SU-DHL-6 (cell line): ENCODE measurements around the gene RAC2.

Experiments
- CTCF ChIP-seq: fragments of 200-600 bp; sonication (generic); IDR thresholded peaks from one replicate; pipeline ENCODE4 v1.5.1; 2017; ENCODE audit warnings: antibody characterized with exemption, mild to moderate bottlenecking, low read length, moderate library complexity; ENCODE audit not compliant: insufficient read depth, poor library complexity, severe bottlenecking
- EZH2phosphoT487 ChIP-seq: fragments of 200-600 bp; sonication (generic), shearing (Covaris generic); conservative IDR thresholded peaks from 2 replicates; pipeline ENCODE4 v1.6.1; 2018; ENCODE audit warnings: mild to moderate bottlenecking, antibody characterized with exemption, low read length, moderate library complexity, mixed read lengths

- TF ChIP-seq CTCF, result no peak
- TF ChIP-seq EZH2phosphoT487, result no peak
These were observed 37.7 kb upstream of the RAC2 start for GRCh38 chr22:37281646-37282384.
